HG02870 (cell line): ENCODE measurements around the gene TAS2R50.

Experiments
- ATAC-seq: cut with Tn5 transposase; IDR thresholded peaks from one replicate; pipeline ENCODE4 v1.9.1; 2021; ENCODE audit warnings: mild to moderate bottlenecking, moderate library complexity; ENCODE audit not compliant: unreplicated experiment

TAS2R50 gene

DNA sequence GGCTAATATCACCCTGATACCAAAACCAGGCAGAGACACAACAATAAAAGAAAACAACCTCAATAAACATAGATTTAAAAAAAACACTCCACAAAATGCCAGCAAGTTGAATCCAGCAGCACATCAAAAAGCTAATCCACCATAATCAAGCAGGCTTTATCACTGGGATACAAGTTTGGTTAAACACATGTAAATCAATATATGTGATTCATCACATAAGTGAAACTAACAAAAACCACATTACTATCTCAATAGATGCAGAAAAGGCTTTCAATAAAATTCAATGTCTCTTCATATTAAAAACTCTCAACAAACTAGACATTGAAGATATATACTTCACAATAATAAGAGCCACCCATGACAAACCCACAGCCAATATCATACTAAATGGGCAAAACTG lies 30.6 kb downstream of the TAS2R50 start:
- no peak for ATAC-seq

DNA sequence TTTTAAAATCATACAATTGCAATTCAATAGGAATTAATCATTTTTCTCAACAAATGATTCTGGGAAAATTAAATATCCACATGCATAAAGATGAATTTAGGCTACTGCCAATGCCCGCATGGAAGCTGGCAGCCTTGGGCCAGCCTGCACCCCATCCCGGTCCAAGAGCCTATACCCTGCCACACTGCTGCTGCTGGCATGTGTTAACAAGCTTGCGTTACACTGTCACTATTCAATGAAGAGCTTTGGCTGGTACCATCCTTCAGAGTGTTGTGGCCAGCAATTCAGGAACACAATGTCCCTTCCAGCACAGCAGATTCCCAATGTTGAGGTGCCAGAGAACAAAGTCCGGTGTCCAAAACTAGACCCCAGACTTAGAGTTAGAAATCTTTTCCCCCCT lies 34.1 kb downstream of the TAS2R50 start:
- ATAC-seq: no peak

DNA sequence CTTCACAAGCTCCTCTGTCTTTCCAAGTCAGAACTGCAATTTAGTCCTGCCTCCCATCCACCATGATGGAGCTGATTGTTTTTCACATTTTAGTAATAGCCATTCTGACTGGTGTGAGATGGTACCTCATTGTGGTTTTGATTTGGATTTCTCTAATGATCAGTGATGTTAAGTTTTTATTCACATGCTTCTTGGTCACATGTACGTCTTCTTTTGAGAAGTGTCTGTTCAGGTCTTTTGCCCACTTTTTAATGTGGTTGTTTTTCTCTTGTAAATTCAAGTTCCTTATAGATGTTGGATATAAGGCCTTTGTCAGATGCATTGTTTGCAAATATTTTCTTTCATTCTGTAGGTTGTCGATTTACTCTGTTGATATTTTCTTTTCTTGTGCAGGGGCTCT lies 43.5 kb downstream of the TAS2R50 start:
- no peak for ATAC-seq

DNA sequence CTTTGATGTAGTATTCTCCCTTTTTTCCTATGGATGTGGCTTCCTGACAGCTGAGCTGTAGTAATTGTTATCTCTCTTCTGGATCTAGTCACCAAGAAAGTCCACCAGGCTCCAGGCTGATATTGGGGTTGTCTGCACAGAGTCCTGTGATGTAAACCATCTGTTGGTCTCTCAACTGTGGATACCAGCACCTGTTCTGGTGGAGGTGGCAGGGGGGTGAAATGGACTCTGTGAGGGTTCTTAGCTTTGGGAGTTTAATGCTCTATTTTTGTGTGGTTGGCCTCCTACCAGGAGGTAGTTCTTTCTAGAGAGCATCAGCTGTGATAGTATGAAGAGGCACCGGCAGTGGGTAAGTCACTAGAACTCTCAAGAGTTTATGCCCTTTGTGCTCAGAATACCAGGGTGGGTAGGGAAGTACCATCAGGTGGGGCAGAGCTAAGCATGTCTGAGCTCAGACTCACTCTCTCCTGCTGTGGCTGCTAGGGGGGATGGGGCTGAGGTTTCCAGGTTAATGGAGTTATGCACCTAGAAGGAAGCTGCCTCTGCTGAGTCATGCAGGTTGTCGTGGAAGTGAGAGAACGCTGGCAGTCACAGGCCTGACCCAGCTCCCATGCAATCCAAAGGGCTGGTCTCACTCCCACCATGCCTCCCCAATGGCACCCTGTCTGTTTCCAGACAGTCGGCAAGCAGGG lies 44.6 kb downstream of the TAS2R50 start:
- no peak for ATAC-seq

DNA sequence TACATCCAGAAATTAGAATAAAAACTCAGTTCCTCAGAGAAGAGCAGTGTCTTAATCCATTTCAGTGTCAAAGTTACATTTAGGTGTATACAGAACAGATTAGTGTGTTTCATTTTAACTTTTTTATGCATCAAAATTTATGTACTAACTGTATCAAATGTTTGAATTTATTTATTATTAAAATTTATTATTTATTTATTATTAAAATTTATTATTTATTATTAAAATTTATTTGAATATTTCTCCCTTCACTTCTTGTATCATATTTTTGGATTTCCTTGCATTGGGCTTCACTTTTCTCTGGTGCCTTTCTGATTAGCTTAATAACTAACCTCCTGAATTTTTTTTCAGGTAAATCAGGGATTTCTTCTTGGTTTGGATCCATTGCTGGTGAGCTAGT lies 45.3 kb downstream of the TAS2R50 start:
- no peak for ATAC-seq

DNA sequence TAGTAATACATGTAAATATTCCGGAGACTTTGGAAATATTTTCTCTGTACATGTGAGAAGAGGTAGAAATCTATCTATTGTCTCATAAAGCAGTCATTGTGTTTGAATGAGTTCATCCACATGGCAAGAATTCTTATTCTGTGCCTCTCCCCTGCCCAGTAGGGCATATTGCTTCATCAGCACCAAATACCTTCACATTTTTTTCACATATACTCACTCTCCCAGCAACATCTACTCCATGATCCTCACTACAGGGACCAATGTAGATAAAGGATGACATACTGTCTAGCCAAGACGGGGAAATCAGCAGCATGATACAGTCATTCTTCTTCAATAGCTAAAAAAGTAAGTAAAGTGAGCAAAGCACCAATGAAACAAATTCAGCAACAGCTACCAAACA lies 46.3 kb downstream of the TAS2R50 start:
- ATAC-seq: no peak

DNA sequence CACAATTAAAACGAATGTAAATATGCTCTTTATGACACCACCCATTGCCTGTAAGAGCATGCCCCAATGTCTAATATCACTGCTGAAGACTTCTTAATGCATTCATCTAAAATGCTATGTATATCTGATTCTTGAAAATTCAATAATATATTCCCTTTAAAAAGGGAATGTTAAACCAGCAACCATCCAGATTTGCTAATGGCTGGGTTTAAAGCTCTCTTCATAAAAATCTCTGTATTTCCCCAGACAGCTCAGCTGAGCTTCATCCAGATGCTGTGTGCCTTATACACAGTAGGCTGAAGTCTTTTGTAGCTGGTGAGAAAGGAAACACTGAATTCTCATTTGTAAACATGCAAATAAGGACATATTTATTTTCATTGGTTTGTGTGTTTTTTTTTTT lies 47.5 kb downstream of the TAS2R50 start, which contains the start of gene TAS2R14:
Gene TAS2R14, minus strand, starts transcription at position 101 of the 400 bp plus-strand sequence. Its CDS starts 56 bp downstream, at position 45.
- ATAC-seq: no peak

DNA sequence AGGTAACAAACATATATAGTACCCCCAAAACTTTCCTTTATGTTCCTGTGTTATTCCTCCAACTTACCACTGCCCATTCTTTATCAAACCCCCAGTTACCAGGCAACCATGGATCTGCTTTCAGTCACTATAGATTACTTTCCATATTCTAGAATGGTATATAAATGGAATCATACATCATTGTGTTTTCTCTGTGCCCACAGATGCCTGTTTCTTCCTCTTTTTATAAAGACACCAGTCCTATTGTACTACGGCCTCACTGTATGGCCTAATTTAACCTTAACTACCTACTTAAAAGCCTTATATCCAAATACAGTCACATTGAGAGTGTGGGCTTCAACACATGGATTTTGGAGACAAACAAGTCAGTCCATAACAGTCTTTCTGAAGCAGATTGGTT lies 50.2 kb downstream of the TAS2R50 start:
- no peak for ATAC-seq
